BJ (cell line): Measurements from ENCODE around the gene MET. TPM values are rescaled to one million over a fixed set of nuclear protein-coding genes. Genes with fewer than 3 reads are reported as not detected.

Experiments used
- CTCF ChIA-PET: fragments of 350-600 bp; formaldehyde crosslinking; extraction: SDS; loops from one replicate; lab custom pipeline; 2021; ENCODE audit warnings: antibody characterized with exemption, inconsistent platforms; lab: Yijun Ruan, JAX
- POLR2A ChIA-PET: fragments of 300-600 bp; sonication (Branson Sonifier 250); formaldehyde crosslinking; extraction: SDS; loops from one replicate; lab custom pipeline; 2021; ENCODE audit warnings: antibody characterized with exemption; lab: Charles Lee
- DNase-seq: peaks from one replicate; pipeline ENCODE4 v3.0.0-alpha.2; 2011; ENCODE audit warnings: low read depth
- H3K27me3 ChIP-seq: 2 replicates; pipeline ENCODE4 v1.6.0; 2011; ENCODE audit warnings: low read length; ENCODE audit not compliant: control insufficient read depth, insufficient read depth
- H3K36me3 ChIP-seq: 2 replicates; pipeline ENCODE4 v1.5.1; 2011; ENCODE audit warnings: low read length; ENCODE audit not compliant: control insufficient read depth, insufficient read depth
- H3K4me3 ChIP-seq: 2 replicates; pipeline ENCODE4 v1.5.1; 2011; ENCODE audit warnings: low read depth, mild to moderate bottlenecking, control low read depth, low read length
- CTCF ChIP-seq: IDR thresholded peaks from 2 replicates; pipeline ENCODE4 v1.5.1; 2011; ENCODE audit warnings: low read depth, mild to moderate bottlenecking, control low read depth, inconsistent platforms, low read length, moderate library complexity; ENCODE audit not compliant: insufficient read depth
- polyA plus RNA-seq: library from polyadenylated mRNA; depleted of rRNA; stranded (reverse); fragments of >200 nt; gene quantifications from 2 replicates; pipeline ENCODE4 v1.2.3, GENCODE V29; 2011

MET gene
- polyA plus RNA-seq, 1 experiment: 68.3 TPM

- H3K27me3 ChIP-seq: no peaks in the 10 kb centered on the region
- no peak for TF ChIP-seq CTCF
- no peak for DNase-seq
- CTCF ChIA-PET: interaction anchor here (0.9 to 1.3 kb wide), 2 partner anchors 39 to 100 kb away, joined by 3 read pairs; partner anchors contain the start of gene MET
- H3K36me3 ChIP-seq: no peaks in the 10 kb centered on the region
- no peak overlapping the region for H3K4me3 ChIP-seq
- POLR2A ChIA-PET: no interaction called here
These were observed 99.6 kb downstream of the MET start for GRCh38 chr7:116771640-116772039.

DNA sequence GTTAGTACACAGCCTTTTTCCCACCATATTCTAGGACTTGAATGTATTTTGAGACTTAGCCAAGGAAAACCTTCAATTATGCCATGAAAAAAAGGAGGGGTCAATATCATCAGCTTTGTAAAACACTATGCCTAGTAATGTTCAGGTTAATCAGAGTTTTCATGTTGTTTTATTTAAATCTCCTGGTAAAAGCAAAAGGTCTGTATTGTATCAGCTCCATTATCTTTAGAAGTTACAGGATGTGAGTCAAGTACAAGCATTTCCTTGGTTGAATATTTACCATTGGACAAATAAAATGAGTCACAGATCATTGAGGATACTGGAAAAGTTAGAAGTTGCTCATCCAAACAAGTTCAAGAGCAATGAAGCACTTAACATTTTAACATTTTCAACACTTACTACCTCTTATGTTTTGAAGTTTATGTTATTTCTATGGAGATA is 100.4 kb downstream of the MET start:
- Histone ChIP-seq H3K4me3 (no peak overlapping the region), H3K27me3 (no peaks in the 10 kb centered on the region), H3K36me3 (no peaks in the 10 kb centered on the region)
- ChIA-PET CTCF (interaction anchor here (0.9 to 1.3 kb wide), 2 partner anchors 38 to 101 kb away, joined by 3 read pairs; partner anchors contain the start of gene MET), POLR2A (interaction anchor here (0.6 kb wide), 1 partner anchor 31 kb away, joined by 8 read pairs; no protein-coding TSS in a partner anchor)
- DNase-seq: peak; percentile 52
- TF ChIP-seq CTCF: no peak

- CTCF ChIA-PET: interaction anchor here (0.7 kb wide), 1 partner anchor 594 kb away, joined by 3 read pairs; no protein-coding TSS in a partner anchor
- POLR2A ChIA-PET: no interaction called here
- H3K27me3 ChIP-seq: no peaks in the 10 kb centered on the region
- H3K4me3 ChIP-seq: no peak overlapping the region
- no peaks in the 10 kb centered on the region for H3K36me3 ChIP-seq
- DNase-seq: no peak
- no peak for TF ChIP-seq CTCF
These were observed 101.1 kb downstream of the MET start for GRCh38 chr7:116772926-116773749.

DNA sequence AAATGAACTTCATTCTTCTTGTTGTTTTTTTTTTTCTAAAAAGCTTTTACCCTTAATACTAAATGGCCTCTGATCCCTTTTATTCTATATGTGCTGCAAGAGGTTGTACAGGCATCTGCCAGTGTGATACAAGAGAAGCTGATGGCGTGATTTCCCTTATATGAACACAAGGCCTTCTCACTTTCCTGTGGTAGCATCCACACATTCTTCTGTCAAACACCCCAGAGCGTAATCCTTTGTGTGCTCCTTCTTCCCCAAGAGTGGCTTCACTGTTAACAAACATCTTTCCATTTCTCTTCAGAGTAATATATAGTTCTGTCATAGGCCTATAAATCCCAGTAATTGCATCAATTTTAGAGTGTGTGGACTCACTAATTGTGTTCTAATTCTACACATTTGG is 104.0 kb downstream of the MET start:
- POLR2A ChIA-PET: no interaction called here
- no peaks in the 10 kb centered on the region for H3K36me3 ChIP-seq

More for the DNA sequence above, 104.0 kb downstream of the MET start:
- DNase-seq: no peak
- Histone ChIP-seq H3K4me3 (no peak overlapping the region), H3K27me3 (no peaks in the 10 kb centered on the region)
- no peak for TF ChIP-seq CTCF
- CTCF ChIA-PET: interaction anchor here (1.0 kb wide), 1 partner anchor 9 kb away, joined by 3 read pairs; no protein-coding TSS in a partner anchor
